Endometrial microvascular endothelial cells (primary cell): Measurements from ENCODE around the gene DSE. TPM values are rescaled to one million over a fixed set of nuclear protein-coding genes. Genes with fewer than 3 reads are reported as not detected.

Source experiments
- in situ Hi-C: cut with HindIII; loops from 2 replicates; pipeline ENCODE4 v1.10.0; 2017; ENCODE audit warnings: low sequenced_read_pairs, low pct_unique_long_range_greater_than_20kb; ENCODE audit errors: inconsistent ontology term
- total RNA-seq: library from RNA; depleted of rRNA; stranded (reverse); fragments of >200 nt; gene quantifications from one replicate; pipeline ENCODE4 v1.2.3, GENCODE V29; 2015; ENCODE audit errors: inconsistent ontology term

DSE gene
- total RNA-seq, 1 donor from 2014 or later = 10.0 TPM

DNA sequence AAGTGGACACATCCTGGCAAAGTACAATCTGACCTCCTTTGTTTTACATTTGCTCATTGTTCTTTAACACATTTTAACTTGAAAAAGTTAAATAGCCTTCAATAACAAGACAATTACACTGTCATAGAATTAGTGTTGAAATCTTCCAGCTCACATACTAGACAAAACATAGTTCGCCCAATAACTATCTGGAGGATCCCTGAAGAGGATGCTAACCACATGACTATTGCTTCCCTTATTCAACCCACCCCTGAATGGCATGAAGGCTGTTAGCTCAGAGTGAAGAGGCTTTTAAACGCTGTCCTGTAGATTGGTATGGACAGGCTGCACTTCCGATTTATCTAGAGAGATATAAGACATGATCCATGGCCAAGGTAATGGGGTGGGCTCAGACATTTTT lies 15.0 kb upstream of the DSE start:
- in situ Hi-C loops = no loop called here

DNA sequence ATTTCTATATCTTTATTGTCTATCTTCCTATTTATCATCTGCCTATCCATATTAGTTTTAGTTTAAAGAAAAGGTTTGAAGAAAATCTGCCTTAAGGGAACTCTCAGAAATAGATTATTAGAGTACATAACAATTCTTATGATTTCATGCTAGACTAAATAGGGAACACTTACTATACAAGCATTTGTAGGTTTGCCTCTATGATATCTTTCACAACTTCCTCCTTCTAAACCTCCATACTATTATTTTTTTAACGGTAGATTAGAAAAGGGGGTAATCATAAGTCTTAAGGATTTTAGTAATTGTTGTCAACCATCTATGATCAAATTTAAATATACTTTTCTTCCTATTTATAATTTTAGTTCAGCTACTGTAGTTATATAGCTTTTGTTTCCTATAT lies 11.6 kb upstream of the DSE start:
- in situ Hi-C loops = no loop called here

DNA sequence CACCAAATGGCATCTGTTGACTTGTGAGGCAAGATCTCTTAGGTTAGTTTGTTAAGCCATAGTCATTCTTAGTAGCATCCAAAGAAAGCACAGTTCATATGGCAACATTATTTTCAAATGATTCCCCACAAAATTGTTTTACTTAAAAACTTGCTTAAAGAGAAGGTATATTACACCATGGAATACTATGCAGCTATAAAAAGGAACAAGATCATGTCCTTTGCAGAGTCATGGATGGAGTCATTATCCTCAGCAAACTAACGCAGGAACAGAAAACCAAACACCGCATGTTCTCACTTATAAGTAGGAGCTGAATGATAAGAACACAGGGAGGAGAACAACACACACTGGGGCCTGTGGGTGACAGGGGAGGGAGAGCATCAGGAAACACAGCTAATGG lies 10.9 kb upstream of the DSE start:
- in situ Hi-C loops = no loop called here

DNA sequence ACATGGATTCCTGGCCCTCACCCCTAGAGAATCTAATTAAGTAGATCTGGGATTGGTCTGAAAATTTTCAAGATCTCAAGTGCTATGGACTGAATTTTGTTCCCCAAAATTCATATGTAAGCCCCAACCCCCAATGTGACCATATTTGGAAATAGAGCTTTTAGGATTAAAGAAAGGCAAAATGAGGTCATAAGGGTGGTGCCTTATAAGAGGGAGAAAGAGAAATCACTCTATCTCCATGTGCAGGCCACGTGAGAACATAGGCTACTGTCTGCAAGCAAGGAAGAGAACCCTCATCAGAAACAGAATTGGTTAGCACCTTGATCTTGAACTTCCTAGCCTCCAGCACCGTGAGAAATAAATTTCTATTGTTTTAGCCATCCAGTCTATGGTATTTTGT lies 8.5 kb upstream of the DSE start:
- in situ Hi-C loops = no loop called here

DNA sequence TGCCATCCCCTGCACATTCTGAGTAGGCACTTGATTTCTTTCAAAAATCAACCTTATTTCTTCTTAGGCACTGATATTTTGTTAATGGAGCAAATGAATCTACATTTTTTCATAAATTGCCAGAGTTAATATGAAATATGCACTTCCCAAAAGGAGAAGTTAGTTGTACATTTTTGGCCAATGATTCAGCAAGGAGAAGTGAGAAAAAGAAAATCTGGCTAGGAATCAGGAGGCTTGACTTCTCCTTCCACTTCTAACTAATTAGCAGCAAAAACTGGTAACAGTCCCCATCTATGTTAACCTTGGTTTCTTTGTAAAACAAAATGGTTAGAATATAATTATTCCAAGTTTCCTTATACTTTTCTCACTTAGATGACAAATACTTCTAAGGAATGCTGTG lies 7.0 kb upstream of the DSE start:
- in situ Hi-C loops = no loop called here

DNA sequence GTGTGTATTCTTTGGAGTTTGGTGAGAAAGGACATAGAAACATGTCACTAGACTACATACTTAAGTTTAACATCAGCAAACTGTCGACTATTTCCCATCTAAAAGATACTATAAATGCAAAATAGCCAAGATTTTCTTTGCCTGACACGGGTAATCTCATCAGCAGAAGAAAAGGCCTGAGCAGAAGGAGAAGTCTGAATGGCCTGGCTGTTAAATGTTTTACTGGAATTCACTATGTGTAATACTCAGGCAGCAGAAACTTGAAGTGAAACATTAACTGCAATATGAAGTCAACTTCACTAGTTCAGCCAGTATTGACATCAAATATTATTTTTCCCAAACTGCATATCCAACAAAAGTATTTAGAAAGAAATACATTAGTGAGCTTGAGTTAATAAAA lies 6.4 kb upstream of the DSE start:
- in situ Hi-C loops = no loop called here

DNA sequence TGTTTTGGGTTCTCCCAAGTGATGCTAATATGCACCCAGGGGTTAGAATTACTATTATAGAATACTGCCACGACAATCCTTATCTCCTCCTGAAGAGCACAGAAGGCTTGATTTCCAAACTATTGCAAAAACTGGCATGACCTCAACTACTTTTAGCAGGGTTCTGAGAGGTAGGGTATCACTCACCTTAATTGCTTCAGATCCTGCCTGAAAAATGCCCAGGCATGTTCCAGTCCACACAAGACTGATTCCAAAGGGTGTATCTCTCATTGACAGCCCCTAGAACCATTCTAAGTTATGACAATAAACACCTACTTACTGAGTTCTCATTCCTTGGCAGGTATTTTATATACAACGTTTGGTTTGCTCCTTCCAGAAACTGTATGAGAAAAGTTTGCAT lies 5.0 kb upstream of the DSE start:
- in situ Hi-C loops = no loop called here

DNA sequence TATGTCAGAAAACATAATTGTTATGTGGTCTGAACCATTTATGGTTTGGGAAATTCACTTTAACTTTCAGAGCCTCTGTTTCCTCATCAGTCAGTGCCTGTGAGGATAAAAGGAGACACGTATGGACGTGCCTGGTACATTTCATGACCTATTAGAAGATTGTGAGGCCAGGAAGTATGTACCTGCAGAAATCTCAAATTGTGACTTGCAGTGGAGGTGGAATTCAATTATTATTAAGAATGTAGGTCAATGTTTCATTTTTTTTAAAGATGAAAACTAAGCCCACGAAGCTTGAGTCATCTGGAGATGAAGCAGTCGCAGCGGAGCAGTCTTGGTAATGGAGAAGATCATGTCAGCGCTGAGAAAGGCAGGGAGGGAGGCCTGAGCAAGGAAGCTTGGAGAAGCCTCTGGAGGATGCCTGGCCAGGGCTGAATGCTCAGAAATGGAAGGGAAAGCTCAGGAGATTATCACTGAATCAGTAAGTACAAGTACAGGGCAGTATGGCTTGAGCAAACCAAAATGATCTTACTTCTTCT lies 3.9 kb upstream of the DSE start:
- in situ Hi-C loops = no loop called here

DNA sequence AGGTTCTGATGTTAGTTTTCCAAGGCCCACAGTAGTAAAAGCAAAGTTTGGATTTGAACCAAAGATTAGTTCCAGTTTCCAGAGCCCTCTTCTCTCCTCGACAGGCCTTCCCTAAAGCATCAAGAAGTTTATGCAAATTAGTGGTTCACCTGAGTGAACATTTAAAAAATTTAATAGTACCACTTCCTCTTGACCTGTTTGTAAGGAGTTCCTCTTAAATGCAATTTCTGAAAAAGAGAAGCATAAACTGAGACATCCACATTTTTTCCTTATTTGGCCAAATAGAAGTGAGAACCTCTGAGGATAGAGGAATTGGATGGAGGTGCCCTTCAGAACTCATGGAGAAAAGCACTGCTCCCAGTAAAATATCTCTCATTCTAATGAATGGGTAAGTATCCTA lies 1.2 kb upstream of the DSE start:
- in situ Hi-C loops = no loop called here

DNA sequence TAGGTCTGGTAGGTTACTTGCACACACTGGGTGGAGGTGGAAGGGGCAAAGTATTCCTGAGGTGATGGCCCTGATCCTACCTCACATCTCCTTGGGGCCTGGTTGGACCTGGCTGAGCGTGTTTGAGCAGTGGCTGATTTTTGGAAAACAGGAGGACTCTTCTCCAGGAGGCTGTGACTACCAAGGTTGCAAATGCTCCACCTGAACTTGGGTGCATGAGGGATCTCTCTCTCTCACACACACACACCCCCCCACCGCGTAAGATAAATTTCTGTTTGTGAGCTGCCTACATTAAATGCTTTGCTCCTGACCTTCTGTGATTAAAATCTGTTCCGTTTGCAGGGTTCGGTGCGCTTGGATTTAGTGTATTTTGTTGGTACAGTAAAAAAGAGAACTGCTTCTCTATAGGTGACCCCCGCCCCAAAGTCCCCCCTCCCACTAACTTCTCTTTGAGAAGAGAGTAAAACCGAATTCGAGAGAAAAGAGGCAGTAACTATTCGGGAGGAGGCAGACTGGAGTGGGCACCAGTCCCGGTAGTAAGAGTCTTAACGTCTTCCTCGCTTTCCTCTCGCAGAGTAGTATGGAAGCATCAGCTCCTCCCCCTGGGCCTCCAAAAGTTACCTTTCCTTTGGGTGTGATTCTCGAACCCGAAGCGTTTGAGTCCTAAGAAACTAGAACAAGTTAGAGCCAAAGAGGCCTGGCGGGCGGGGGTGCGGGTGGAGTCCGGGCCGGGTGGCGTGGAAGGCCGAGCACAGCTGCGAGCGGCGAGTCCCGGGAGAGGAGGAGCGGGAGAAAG lies 585 bp upstream of the DSE start:
- in situ Hi-C loops = no loop called here

DNA sequence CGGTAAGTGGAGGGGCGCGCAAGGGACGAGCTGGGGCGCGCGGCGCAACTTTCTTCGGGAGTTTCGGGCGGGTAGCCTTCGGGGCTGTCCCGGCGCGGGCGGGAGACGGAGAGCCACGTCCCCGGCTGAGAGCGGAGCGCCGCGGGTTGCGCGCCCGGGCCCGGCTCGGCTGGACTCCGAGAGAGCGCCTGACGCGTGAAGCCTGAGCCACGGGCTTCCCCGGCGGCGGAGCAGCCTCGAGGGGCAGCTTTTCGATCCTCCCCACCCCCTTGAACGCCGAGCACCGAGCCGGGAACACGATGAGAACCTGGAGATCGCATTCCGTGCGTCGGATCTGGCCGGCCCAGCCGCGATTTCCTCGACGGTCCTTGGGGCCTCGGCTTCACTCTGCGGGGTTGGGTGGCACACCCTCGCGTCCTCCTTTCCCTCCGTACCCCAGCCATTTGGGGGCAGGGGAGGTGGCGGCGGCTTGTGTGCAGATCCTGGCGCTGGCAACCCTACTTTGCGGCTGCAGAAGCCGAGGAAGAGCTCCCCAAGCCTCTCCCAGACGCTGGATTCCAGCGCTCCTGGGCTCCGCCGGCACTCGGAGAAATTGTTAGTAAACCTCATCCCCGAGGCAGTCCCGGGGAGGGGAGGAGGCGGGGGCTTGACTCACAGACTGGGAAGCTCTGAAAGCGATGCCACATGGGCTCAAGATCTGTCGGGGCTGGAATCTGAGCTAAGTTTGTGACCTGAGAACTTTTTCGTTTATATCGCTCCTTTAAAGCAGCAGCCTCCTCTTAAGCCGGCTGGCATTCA lies 572 bp downstream of the DSE start:
- in situ Hi-C loops = no loop called here

DNA sequence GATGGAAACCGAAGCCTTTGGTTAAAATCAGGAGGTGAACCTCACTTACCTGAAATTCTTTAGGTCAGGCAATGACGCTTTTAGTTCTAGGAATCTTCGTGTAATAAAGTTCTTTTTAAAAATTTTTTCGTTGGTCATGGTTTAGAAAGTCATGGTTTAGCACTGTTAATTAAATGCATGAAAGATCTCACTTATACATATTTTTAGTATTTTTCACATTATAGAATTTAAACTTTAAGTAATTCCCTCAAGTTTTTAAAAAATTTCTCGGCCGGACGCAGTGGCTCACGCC lies 1.1 kb downstream of the DSE start:
- in situ Hi-C loops = no loop called here

DNA sequence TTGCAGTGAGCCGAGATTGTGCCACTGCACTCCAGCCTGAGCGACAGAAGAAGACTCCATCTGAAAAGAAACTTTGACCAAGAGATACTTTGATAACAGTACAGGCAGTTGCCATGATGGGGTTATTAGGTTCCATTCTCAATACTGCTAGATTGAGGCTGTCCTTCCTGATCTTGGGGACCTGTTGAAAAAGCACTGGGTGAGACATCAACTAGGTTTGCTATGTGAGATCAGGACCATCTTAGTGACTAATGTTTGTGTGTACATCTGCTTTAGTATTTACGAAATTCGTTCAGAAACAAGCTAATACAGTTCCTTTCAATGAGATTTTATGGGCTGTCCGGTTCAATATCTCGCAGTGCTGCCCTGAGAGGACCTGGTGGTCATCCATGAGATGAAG lies 2.6 kb downstream of the DSE start:
- in situ Hi-C loops = no loop called here

DNA sequence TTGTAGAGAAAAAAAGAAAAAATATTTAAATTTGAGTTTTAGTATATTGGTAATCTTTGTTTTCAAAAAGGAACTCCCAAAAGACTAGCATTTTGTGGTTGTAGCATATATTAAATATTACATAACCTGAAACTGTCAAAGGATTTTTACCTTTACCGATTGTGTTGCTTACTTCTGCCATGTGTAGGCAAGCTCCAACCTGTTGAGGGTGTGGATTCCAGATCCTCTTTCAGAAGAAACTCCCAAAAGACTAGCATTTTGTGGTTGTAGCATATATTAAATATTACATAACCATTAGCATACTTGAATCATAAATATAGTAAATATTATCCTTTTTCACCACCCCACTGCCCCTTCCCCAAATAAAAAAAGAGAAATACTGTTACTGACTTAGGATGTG lies 3.2 kb downstream of the DSE start:
- in situ Hi-C loops = no loop called here

DNA sequence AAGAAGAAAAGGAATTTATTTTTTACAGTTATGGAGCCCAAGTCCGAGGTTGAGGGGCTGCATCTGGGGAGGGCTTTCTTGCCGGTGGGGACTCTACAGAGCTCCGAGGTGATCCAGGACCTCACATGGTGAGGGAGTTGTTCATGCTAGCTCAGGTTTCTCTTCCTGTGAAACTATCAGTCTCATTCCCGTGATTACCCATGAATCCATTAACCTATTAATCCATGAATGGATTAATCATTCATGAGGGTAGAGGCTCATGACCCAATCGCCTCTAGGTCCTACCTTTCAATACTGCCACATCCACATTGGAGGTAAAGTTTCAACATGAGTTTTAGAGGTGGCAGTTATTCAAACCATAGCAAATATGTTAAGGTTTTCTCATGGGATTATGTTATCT lies 3.8 kb downstream of the DSE start:
- in situ Hi-C loops = no loop called here

DNA sequence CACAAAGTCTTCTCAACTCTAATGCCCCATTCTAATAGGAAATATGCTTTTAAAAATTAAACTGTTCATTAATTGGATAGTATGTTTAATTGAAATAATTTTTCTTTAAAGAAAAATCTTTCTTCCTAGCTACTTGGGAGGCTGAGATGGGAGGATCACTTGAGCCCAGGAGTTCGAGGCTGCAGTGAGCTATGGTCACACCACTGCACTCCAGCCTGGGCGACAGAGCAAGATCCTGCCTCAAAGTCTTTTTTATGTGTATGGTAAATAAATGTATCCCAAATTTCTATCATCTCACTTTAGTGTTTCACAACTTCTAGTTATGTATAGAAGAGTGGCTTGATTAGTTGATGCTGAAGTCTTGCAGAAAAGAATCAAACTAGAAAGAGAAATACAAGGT lies 4.5 kb downstream of the DSE start:
- in situ Hi-C loops = no loop called here

DNA sequence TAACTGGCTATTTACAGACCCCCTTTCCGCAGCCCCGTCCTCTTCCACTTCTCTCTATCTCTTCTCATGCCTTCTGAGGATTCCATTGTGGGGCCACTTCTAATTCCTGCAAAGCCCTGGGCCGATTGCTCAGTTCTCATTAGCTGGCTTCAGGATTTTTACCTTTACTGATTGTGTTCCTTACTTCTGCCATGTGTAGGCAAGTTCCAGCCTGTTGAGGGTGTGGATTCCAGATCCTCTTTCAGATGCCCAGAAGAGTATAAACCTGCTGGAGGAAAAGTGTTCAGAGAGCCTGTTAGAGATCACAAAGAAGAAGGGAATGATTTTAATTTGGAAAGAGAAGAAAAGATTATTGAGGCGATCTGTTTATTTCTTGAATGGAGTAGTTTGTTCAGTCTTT lies 5.4 kb downstream of the DSE start:
- in situ Hi-C loops = no loop called here

DNA sequence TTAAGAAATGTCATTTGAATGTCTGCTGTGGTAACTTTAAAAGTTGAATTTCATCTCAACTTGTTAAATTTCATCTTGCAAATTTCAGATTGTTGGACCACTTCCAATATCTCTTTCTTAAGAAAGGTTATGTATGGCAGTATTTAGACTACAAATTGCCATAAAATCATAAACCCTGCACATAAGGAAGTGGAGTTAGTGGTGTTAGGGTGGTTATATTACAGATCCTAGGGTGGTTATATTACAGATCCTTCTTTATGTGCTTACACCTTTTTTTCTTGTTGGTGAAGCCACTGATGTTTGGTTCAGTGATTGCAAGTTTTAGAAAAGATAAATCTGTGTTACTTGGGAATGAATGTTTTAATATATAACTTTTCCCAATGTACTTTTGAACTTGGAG lies 9.0 kb downstream of the DSE start:
- in situ Hi-C loops = no loop called here

DNA sequence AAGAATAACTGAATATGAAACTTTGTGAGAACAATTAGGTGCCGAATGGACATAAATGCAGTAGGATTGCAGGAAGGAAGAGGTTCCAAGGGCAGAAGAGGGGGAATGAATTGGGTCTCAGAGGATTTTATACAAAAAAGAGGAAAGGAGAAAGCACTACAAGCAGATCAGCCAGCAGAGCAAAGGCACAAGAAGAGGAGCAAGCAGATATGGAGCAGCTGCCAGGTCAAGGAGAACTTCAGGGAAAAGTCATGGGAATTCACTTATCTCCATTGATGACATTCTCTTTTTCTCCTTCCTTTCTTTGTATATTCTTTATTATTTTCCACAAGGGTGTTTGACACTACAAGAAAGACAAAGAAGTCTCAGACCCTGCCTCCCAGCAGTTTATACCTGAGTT lies 9.6 kb downstream of the DSE start:
- in situ Hi-C loops = no loop called here

DNA sequence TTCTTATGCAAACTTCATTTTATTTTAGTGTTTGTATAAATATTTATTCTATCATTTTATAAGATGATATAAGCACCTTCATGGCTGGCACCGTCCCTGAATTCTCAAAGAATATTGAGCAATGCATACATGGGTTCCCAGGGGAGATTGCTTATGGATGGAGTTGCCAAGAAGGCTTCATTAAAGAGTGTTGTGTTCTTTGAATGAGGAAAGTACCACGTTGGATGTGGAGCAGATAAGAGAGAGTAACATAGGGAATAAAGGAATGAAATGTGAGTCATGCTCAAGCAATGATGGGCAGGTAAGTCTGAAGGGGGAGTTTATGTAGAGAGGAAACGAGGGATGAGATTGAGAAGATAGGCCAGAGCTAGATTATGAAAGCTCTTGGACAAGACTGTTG lies 10.3 kb downstream of the DSE start:
- in situ Hi-C loops = no loop called here
